NCI-H1092 treated with DMSO at 0.1 percent for 48 hours (cell line): ENCODE data around the gene REEP1.
"Not testable (repeated sequence)": the region's sequence is repeated elsewhere in the genome, so short reads cannot be mapped to it uniquely, and the experiment has no call there.

Experiments
- DNase-seq: peaks from one replicate; lab custom pipeline; 2025; lab: John Stamatoyannopoulos, UW

REEP1 gene

DNA sequence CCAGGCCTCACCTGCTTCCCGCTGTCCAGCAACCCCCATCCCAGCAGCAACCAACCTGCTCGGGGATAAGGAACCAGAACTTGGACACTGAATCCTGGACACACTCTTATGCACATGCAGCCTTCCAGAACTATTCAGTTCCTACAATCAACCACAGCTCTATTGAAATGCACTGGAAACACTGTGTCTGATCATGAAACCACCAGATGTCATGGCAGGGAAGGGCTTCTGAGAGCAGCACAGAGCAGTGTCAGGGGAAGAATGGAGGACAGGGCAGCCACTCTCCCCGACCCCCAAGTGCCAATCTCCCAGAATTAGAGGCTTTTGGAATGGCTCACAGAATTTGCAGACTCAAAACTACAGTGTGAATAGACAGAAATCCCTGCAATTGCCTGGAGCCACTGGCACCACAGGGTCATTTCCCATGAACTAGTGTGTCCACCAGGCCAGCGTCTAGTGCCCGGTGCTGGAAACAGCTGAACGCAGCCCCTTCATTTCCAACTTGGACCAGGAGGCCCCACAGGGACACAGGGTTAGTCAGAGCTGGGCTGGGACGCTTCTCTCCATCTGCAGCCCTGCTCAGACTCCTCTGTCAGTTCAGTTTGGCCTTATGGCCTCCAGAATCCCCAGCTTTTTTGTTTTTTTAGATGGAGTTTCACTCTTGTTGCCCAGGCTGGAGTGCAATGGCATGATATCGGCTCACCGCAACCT is 112.6 kb downstream of the REEP1 start:
- DNase-seq, result no peak

- no peak for DNase-seq
Measured at GRCh38 chr2:86223927-86224560, 113.4 kb downstream of the REEP1 start.

GRCh38 chr2:86223140-86223926 is 114.1 kb downstream of the REEP1 start:
- DNase-seq, result no peak

DNA sequence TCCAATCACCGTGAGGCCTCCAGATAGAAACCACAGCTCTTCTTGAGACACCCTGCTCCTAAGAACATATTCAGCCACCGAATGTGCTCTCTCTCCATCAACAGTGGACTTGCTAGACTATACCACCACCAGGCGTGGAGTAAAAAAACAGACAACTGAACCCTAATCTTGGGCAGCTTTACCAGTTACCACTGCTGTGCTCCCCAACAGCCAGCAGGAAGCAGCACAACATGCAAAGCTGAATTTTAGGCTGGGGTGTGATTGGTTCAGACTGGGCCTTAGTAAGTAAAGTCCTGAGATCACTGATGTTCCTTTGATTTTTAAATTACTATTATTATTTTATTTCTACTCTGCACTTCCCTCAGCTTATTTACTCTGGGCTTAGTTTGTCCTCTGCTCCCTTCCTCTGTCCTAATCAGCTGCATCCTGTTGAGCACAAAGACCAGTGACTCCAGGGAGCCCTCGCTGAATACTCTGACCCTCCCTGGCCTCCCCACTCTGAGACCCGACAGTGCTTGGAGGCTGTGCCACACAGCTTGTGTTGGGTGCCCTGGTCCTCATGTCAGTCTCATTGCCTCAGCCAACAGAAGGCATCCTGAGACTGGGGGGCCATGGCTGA is 116.3 kb downstream of the REEP1 start:
- DNase-seq, result peak; percentile 34

DNA sequence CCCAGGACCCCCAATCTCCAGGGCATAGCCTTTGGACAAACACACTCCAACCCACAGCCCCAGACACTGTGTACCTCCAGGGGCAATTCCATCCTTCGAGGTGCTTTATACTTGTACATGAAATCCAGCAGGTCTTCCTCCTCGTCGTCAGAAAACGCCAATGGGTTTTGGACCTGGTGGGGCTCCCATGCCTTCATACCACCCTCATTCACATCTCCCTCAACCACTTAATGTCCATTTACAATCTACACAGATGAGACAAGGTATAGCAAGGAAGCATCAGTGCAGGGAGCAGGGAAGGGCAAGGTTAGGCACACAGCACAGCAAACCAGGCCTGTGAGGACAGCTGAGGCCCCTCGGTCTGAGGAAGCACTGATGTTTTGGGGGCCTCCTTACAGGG is 117.5 kb downstream of the REEP1 start:
- no peak for DNase-seq

DNA sequence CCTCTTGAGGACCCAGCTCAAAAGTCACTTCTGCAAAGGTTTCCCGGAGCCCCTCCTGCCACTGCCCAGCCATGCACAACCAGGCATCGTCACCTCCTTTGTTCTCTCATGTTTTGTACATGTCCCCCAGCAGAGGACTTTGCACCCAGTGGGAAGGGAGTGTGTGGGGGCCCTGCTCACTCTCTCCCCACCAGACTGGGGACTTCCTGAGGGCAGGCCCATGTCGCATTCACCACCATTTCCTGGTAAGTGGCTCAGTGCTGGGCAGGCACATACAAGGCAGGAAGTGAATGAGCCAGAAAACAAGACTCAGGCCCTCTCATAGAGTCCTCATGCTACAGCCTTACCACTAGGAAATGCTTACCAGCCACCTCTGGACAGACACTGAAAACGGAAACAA is 119.3 kb downstream of the REEP1 start:
- DNase-seq, result no peak

DNA sequence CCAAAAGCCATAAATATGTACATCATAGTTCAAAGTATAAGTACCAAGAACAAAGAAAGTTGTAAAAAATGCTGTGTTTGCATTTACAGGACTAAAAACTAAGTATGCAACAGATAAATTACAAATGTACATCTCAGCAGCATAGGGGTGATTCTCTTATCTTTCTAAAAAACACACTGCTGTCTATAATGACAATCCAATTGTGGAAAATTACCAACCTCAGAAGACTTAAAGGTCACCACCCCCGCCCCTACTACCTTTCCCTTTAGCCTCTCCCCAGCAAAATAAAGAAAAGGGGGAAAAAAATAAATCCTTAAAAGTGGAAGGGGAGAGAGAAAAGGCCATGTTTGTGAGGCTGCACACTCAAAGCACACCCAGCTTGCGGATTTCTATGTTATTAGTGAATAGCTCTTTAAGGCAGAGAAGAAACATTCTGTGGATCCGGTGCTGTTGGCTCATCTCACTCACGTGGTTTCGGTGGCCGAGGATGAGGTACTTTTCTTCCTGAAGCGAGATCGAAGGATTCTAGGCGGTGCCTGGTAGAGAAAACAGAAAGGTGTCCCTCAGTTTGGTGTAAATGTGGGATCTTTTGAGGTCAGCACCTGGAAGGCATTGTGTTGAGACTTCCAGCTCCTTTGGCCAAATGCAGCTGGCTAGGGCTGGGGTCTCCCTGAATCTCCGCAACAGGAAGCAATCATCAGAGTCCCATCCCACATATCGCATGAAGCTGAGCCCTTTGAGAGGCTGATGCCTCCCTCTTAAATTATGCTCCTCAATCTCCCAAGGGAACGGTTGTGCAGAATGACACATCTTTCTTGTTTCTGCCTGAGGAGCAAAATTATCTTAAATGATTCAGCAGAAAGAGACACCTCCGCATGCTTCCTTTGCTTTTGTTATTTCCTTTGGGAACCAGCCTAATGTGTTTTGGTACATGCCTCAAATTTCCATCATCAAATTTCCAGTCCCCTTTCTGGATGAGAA is 120.6 kb downstream of the REEP1 start:
- DNase-seq, result no peak

DNA sequence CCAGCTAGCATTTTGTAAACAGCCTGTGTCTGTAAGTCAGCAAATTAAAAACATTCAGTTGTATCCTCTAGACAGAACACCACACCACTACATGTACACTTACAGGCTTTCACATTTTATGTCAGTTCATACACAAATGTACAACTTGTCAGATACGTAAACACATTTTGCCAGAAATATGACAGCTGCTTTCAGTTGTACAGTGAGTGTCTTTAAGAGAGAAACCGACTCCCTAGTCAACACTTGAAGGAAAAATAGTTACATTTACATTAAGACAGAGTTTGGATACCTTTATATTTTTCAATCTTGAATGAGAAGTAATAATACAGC is 123.0 kb downstream of the REEP1 start:
- no peak for DNase-seq

DNA sequence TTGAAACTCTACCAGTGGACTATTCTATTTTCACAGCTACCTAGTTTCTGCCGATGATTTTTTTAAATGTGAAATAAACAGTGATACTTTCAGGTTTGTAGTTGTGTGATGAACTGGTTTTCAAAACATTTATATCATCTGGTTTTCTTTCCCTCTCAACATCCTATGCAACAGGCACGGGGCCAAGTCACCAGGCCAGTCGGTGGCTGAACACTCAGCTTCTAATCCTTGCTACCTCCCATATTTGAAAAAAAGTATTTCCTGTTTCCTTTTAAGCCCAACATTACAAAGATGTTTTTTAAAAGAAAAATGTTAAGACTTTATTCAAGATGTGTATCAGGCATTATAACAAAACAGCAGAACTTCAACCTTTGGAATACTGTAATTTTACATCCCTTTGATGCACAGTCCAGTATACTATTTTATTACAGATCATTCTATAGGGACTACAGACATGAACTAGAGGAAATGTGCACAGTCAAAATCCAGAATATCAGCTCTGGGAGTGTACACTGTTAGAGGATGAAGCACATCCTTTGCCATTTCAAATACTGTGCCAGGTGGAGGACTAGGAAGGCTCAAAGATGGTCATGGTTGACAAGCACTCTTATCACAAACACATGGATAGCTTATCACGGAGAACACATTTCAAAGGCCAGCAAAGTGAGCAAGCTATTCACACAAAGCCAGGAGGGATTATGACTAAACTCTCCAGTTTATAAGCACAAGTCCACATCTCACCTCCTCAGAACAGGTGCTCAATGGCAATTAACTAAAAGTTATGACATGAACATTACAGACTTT is 123.5 kb downstream of the REEP1 start:
- DNase-seq, result peak; percentile 66

GRCh38 chr2:86213056-86213455 is 124.4 kb downstream of the REEP1 start:
- peak; percentile 24 for DNase-seq

DNA sequence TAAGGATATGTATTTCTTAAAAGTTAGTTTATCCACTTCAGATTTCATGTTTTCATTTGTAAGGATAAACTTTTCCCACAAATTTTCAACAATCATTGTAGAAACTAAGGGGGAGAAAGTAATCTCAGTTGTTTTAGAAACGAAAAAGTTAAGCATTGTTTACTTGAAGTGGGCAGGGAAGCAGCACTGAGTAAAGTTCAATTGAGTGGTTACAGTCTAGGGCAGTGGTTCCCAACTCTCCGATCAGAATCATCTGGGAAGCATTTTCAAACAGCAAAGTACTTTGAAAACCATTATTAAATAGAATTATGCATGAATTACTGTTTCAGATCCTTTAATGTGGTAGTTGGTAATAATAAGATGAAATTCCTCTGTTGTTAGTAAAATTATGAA is 125.6 kb downstream of the REEP1 start:
- DNase-seq, result no peak

DNA sequence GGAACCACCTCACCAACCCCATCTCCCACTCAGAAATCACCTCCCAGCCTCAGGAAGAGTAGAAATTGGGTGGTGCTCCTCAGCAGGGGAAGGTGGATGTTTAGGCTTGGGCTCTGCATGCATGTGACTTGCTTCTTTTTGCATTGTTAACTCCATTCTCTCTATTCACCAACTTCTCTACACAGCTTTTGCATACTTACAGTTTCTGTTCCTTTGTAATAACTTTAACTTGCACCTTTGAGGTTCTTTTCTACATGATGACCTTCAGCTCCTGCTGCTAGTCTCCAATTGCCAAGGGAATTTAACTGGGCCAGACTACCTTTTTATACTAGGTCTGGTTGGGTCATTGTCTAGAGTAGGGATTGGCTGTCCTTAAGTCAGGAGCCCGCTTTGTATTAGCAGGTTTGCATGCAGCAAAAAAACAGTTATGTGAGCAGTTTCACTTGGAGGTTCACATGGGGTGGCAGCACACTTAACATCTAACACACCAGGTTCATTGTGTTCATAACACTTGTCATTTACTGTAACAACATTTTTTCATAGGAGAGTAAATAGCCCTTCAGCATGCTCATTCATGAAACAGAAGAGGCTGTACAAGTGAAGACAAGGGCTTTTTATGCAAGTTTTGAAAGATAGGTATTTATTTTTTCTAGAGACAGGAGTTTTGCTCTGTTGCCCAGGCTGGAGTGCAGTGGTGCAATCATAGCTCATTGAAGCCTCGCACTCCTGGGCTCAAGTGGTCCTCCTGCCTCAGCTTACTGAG is 126.2 kb downstream of the REEP1 start:
- DNase-seq, result no peak

DNA sequence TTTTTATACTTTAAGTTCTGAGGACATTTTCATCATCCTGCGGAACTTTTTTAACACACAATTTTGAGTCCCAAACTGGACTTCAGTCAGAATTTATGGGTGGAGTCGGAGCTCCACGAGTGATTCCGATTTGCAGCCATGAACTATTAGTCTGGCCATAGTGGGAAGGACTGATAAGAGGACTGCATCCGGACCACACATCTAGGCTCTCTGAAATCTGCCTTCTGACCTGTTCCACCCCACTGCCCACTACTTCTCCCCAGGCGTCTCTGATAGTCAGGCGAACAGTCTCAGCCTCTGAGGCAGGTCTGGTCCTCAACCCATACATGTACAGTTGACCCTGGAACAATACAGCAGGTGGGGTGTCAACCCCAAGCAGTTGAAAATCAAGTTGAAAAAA is 133.0 kb downstream of the REEP1 start:
- no peak for DNase-seq

DNA sequence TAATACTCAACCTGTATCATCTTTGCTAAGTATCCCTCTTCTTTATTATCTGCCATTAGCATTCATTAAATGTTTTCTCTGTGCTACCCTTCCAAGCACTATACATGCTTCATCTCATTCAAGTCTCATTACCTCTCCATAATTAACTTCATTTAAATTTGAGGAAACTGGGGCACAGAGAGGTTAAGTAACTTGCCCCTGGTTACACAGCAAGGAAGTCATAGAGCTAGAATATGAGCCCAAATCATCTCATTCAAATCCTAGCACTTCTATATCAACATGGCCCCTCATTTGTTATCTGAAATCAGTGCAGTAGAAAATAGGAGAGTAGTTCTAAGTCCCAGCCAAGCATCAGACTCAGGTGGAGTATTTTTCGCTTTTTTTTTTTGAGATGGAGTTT is 133.8 kb downstream of the REEP1 start:
- no peak for DNase-seq

DNA sequence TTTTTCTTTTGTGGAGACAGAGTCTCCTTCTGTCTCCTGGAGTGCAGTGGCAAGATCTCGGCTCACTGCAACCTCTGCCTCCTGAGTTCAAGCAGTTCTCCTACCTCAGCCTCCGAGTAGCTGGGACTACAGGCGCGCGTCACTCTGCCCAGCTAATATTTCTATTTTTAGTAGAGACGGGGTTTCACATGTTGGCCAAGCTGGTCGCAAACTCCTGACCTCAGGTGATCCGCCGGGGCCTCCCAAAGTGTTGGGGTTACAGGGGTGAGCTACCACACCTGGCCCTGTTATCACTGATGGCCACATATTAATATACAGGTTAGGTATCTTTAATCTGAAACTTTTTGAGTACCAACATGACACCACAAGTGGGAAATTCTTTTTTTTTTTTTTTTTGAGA is 134.7 kb downstream of the REEP1 start:
- no peak for DNase-seq

DNA sequence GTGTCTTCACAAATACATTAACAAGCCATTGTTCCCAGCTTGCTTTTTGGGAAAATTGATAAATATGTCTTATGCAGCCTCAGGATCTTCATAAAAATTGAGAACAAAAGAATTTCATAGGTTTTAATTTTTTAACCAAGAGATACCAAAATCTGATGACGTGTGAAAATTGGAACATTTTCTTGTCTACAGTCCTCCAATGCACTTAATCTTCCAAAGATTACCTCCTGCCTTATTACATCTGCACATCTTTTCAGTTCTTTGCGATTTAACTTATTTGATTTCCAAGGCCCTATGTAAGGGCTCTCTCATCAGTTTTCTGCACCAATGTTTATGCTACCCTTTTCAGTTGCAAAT is 135.1 kb downstream of the REEP1 start:
- no peak for DNase-seq

DNA sequence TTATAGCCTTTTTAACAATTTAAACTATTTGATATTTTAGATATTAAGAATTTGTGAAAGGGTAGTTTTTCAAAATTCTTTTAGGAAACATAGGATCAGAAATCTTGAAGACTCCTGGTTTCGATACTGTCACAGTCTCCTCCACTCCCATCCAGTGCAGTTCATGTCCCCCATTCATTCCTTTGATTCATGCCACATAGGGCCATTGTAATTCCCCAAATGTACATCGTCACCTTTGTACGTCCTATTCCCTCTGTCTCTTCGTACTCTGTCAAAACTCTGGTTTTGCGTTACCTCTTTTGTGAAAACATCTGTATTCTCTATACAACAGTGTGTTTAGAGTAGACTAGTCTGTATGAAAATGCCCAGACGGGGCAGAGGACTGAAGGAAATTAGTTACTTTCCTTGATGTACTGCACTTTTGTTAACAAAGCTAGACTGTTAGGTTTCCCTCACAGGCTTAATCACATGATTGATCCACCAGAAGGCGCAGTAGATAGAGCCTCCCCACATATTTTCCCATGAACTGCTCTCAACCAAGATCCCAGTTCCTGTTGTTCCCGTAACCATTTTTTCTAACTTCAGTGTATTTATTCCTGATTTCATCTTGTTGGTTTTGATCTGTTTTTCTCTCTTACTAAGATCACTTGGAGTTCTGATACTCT is 135.6 kb downstream of the REEP1 start:
- no peak for DNase-seq

DNA sequence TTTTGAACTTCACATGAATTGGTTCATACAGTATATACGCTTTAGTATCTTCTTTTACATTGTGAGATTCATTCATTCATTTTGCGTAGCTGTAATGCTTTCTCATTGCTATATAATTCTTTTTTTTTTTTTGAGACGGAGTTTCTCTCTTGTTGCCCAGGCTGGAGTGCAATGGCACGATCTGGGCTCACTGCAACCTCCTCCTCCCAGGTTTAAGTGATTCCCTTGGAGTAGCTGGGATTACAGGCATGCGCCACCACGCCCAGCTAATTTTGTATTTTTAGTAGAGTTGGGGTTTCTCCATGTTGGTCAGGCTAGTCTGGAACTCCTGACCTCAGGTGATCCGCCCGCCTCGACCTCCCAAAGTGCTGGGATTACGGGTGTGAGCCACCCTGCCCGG is 136.9 kb downstream of the REEP1 start:
- not testable (repeated sequence) for DNase-seq

DNA sequence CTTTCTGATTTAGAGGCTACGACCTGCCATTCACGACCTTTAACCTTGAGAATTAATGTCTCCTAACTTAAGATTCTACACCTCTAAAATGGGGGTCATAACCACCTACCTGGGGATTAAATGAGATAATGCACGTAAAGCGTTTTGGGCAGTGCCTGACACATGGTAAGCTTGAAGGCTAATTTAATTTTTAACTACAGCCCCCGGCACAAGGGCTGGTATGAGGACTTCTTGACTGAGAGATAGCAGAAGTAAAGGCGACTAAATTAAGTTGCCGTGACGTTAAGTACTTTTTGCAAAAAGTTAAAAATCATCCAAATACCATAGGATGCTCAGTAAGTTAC is 137.6 kb downstream of the REEP1 start:
- DNase-seq, result no peak
